Neural cell (in vitro differentiated cells): ENCODE results near the gene LHPP. TPM values are rescaled to one million over a fixed set of nuclear protein-coding genes. Genes with fewer than 3 reads are reported as not detected.

Experiments used
- H2AFZ ChIP-seq: fragments of 200-600, 300-800 bp; sonication (generic), shearing (Covaris generic); 2 replicates; pipeline ENCODE4 v1.6.0; 2014; ENCODE audit warnings: low read depth, mild to moderate bottlenecking, antibody characterized with exemption, low read length, moderate library complexity
- H3F3A ChIP-seq: fragments of 200-600 bp; shearing (Covaris generic); 2 replicates; pipeline ENCODE4 v1.6.1; 2016; ENCODE audit warnings: mild to moderate bottlenecking, moderate library complexity, mixed read lengths, antibody characterized with exemption, low read length; ENCODE audit not compliant: insufficient read depth, poor library complexity, severe bottlenecking
- H3K27ac ChIP-seq: fragments of 200-600, 300-800 bp; sonication (generic), shearing (Covaris generic); 2 replicates; pipeline ENCODE4 v1.5.1; 2014; ENCODE audit warnings: mild to moderate bottlenecking, low read length, moderate library complexity
- H3K27me3 ChIP-seq: fragments of 300-800, 200-600 bp; sonication (generic), shearing (Covaris generic); 2 replicates; pipeline ENCODE4 v1.6.0; 2014; ENCODE audit warnings: mild to moderate bottlenecking, low read depth, low read length, moderate library complexity; ENCODE audit not compliant: insufficient read depth
- H3K36me3 ChIP-seq: fragments of 300-800, 200-600 bp; sonication (generic), shearing (Covaris generic); 2 replicates; pipeline ENCODE4 v1.5.1; 2014; ENCODE audit warnings: mild to moderate bottlenecking, antibody characterized with exemption, low read length, moderate library complexity; ENCODE audit not compliant: insufficient read depth
- H3K4me2 ChIP-seq: fragments of 300-800, 200-600 bp; sonication (generic), shearing (Covaris generic); 2 replicates; pipeline ENCODE4 v1.6.0; 2014; ENCODE audit warnings: mild to moderate bottlenecking, low read length
- H3K4me3 ChIP-seq: fragments of 300-800, 200-600 bp; sonication (generic), shearing (Covaris generic); 2 replicates; pipeline ENCODE4 v1.5.1; 2014; ENCODE audit warnings: mild to moderate bottlenecking, low read length, moderate library complexity
- H3K79me2 ChIP-seq: fragments of 200-600 bp; shearing (Covaris generic); replicated peaks from 2 replicates; pipeline ENCODE4 v1.6.0; 2014; ENCODE audit warnings: mild to moderate bottlenecking, low read length, moderate library complexity; ENCODE audit not compliant: insufficient read depth
- H3K9ac ChIP-seq: fragments of 300-800, 200-600 bp; sonication (generic), shearing (Covaris generic); 2 replicates; pipeline ENCODE4 v1.6.1; 2016; ENCODE audit warnings: mild to moderate bottlenecking, low read length, mixed read lengths
- H3K9me2 ChIP-seq: fragments of 200-600 bp; shearing (Covaris generic); 2 replicates; pipeline ENCODE4 v1.6.1; 2016; ENCODE audit warnings: mild to moderate bottlenecking, low read length, mixed read lengths; ENCODE audit not compliant: insufficient read depth
- H3K9me3 ChIP-seq: fragments of 200-600, 300-800 bp; sonication (generic), shearing (Covaris generic); 2 replicates; pipeline ENCODE4 v1.6.1; 2016; ENCODE audit warnings: mild to moderate bottlenecking, mixed run types, low read length, moderate library complexity, mixed read lengths
- H4K20me1 ChIP-seq: fragments of 200-600 bp; shearing (Covaris generic); 2 replicates; pipeline ENCODE4 v1.6.1; 2016; ENCODE audit warnings: mild to moderate bottlenecking, mixed run types; ENCODE audit not compliant: insufficient read depth
- CTCF ChIP-seq: fragments of 450-650 bp; IDR thresholded peaks from 2 replicates; pipeline ENCODE4 v1.5.1; 2014; ENCODE audit warnings: antibody characterized with exemption, mild to moderate bottlenecking, moderate library complexity; ENCODE audit not compliant: poor library complexity, severe bottlenecking
- EP300 ChIP-seq: fragments of 450-650 bp; conservative IDR thresholded peaks from 2 replicates; pipeline ENCODE4 v1.6.1; 2014; ENCODE audit warnings: antibody characterized with exemption, mild to moderate bottlenecking, moderate library complexity; ENCODE audit not compliant: poor library complexity, severe bottlenecking
- EZH2 ChIP-seq: fragments of 200-600, 300-800 bp; shearing (Covaris generic), sonication (generic); IDR thresholded peaks from 2 replicates; pipeline ENCODE4 v1.6.1; 2014; ENCODE audit warnings: antibody characterized with exemption, low read length, borderline replicate concordance, mild to moderate bottlenecking; ENCODE audit not compliant: insufficient read depth, poor library complexity, severe bottlenecking
- MXI1 ChIP-seq: fragments of 450-650 bp; conservative IDR thresholded peaks from 2 replicates; pipeline ENCODE4 v1.6.1; 2014; ENCODE audit warnings: antibody characterized with exemption, mild to moderate bottlenecking; ENCODE audit not compliant: poor library complexity, severe bottlenecking
- POLR2AphosphoS5 ChIP-seq: IDR thresholded peaks from 2 replicates; pipeline ENCODE4 v1.6.1; 2012
- RAD21 ChIP-seq: fragments of 450-650 bp; conservative IDR thresholded peaks from 2 replicates; pipeline ENCODE4 v1.6.1; 2014; ENCODE audit warnings: antibody characterized with exemption, mild to moderate bottlenecking, moderate library complexity
- REST ChIP-seq: IDR thresholded peaks from 2 replicates; pipeline ENCODE4 v1.6.1; 2012; ENCODE audit warnings: borderline replicate concordance
- SMC3 ChIP-seq: fragments of 450-650 bp; conservative IDR thresholded peaks from 2 replicates; pipeline ENCODE4 v1.6.1; 2014; ENCODE audit warnings: antibody characterized with exemption, mild to moderate bottlenecking, moderate library complexity; ENCODE audit not compliant: poor library complexity
- TAF1 ChIP-seq: IDR thresholded peaks from 2 replicates; pipeline ENCODE4 v1.6.1; 2012; ENCODE audit warnings: low read depth
- polyA plus RNA-seq: library from polyadenylated mRNA; depleted of rRNA; stranded (reverse); fragments of >200 nt; gene quantifications from 2 replicates; pipeline ENCODE4 v1.2.3, GENCODE V29; 2014

The LHPP gene
- polyA plus RNA-seq, 1 donor from 2014 or later, result 16.0 TPM

- Histone ChIP-seq H3K36me3 (no peaks in the 10 kb centered on the region), H3K9me3 (no peaks in the 10 kb centered on the region), H3K4me2 (no peak overlapping the region), H3K27ac (no peak overlapping the region), H3K4me3 (no peak overlapping the region), H3K9me2 (no peaks in the 10 kb centered on the region), H2AFZ (no peak overlapping the region), H3K79me2 (no peaks in the 10 kb centered on the region), H4K20me1 (no peaks in the 10 kb centered on the region), H3K27me3 (no peaks in the 10 kb centered on the region), H3F3A (no peaks in the 10 kb centered on the region), H3K9ac (no peak overlapping the region)
- TF ChIP-seq EZH2, result no peak
- no peak for TF ChIP-seq EP300
- no peak for TF ChIP-seq CTCF
- TF ChIP-seq MXI1, result no peak
- no peak for TF ChIP-seq REST
- TF ChIP-seq TAF1, result no peak
- no peak for TF ChIP-seq POLR2AphosphoS5
- no peak for TF ChIP-seq RAD21
- TF ChIP-seq SMC3, result no peak
Observed at GRCh38 chr10:124649214-124649613, 187.6 kb downstream of the LHPP start.

GRCh38 chr10:124650263-124650662 lies 188.6 kb downstream of the LHPP start:
- H4K20me1 ChIP-seq, result no peaks in the 10 kb centered on the region
- no peak overlapping the region for H3K4me3 ChIP-seq
- no peak for TF ChIP-seq MXI1
- TF ChIP-seq REST, result no peak
- no peak for TF ChIP-seq POLR2AphosphoS5
- TF ChIP-seq EP300, result no peak
- no peak for TF ChIP-seq CTCF
- TF ChIP-seq TAF1, result no peak
- H3K79me2 ChIP-seq, result no peaks in the 10 kb centered on the region
- no peak overlapping the region for H3K27ac ChIP-seq
- no peaks in the 10 kb centered on the region for H3K9me3 ChIP-seq
- no peak overlapping the region for H3K4me2 ChIP-seq
- no peaks in the 10 kb centered on the region for H3F3A ChIP-seq
- no peaks in the 10 kb centered on the region for H3K9me2 ChIP-seq
- no peak overlapping the region for H2AFZ ChIP-seq
- H3K36me3 ChIP-seq, result no peaks in the 10 kb centered on the region
- no peaks in the 10 kb centered on the region for H3K27me3 ChIP-seq
- H3K9ac ChIP-seq, result no peak overlapping the region
